WERI-Rb-1 (cell line): ENCODE data around the gene TKT.

Experiments used
- DNase-seq: peaks from one replicate; pipeline ENCODE4 v3.0.0-alpha.2; 2020
- H3K27ac ChIP-seq: fragments of 250-450 bp; sonication (Bioruptor Pico); 2 replicates; pipeline ENCODE4 v1.5.1; 2020; ENCODE audit warnings: mild to moderate bottlenecking, moderate library complexity
- H3K27me3 ChIP-seq: fragments of 250-450 bp; sonication (Bioruptor Pico); 2 replicates; pipeline ENCODE4 v1.5.1; 2021; ENCODE audit warnings: mild to moderate bottlenecking, low read depth, moderate library complexity; ENCODE audit not compliant: insufficient read depth, severe bottlenecking
- H3K36me3 ChIP-seq: fragments of 250-450 bp; sonication (Bioruptor Pico); 2 replicates; pipeline ENCODE4 v1.5.1; 2020; ENCODE audit warnings: mild to moderate bottlenecking, moderate library complexity
- H3K4me3 ChIP-seq: 2 replicates; pipeline ENCODE4 v1.5.1; 2011; ENCODE audit warnings: low read depth, mild to moderate bottlenecking, control low read depth, low read length
- H3K9me3 ChIP-seq: fragments of 250-450 bp; sonication (Bioruptor Pico); 2 replicates; pipeline ENCODE4 v1.5.1; 2021; ENCODE audit warnings: mild to moderate bottlenecking, moderate library complexity; ENCODE audit not compliant: severe bottlenecking
- CTCF ChIP-seq: IDR thresholded peaks from 2 replicates; pipeline ENCODE4 v1.5.1; 2011; ENCODE audit warnings: low read depth, mild to moderate bottlenecking, control low read depth, inconsistent platforms, low read length

The TKT gene

GRCh38 chr3:53264718-53265117 is 8.9 kb upstream of the TKT start:
- no peak for DNase-seq
- TF ChIP-seq CTCF = no peak
- Histone ChIP-seq H3K9me3 (no peaks in the 10 kb centered on the region), H3K27ac (no peak overlapping the region), H3K36me3 (no peaks in the 10 kb centered on the region), H3K27me3 (no peaks in the 10 kb centered on the region), H3K4me3 (no peak overlapping the region)

GRCh38 chr3:53263907-53264306 is 8.1 kb upstream of the TKT start:
- Histone ChIP-seq H3K27me3 (no peaks in the 10 kb centered on the region), H3K36me3 (no peaks in the 10 kb centered on the region), H3K4me3 (no peak overlapping the region), H3K9me3 (no peaks in the 10 kb centered on the region), H3K27ac (no peak overlapping the region)
- TF ChIP-seq CTCF = no peak
- no peak for DNase-seq

GRCh38 chr3:53261712-53262111 is 5.9 kb upstream of the TKT start:
- Histone ChIP-seq H3K36me3 (no peaks in the 10 kb centered on the region), H3K9me3 (no peaks in the 10 kb centered on the region), H3K4me3 (no peak overlapping the region), H3K27ac (no peak overlapping the region), H3K27me3 (no peaks in the 10 kb centered on the region)
- DNase-seq = no peak
- no peak for TF ChIP-seq CTCF

- Histone ChIP-seq H3K4me3 (no peak overlapping the region), H3K27ac (no peak overlapping the region), H3K9me3 (peaks cover 2% of the 10 kb centered on the region), H3K36me3 (peaks cover 1% of the 10 kb centered on the region; the same call in 1 of the 2 replicates), H3K27me3 (no peaks in the 10 kb centered on the region)
- no peak for DNase-seq
- TF ChIP-seq CTCF = no peak
These were observed 4.5 kb upstream of the TKT start for GRCh38 chr3:53260286-53260785.

- H3K27ac ChIP-seq = no peak overlapping the region
These were observed 3.8 kb upstream of the TKT start for GRCh38 chr3:53259427-53260259.

More at GRCh38 chr3:53259427-53260259, 3.8 kb upstream of the TKT start:
- Histone ChIP-seq H3K27me3 (no peaks in the 10 kb centered on the region), H3K9me3 (peaks cover 3% of the 10 kb centered on the region), H3K36me3 (peaks cover 6% of the 10 kb centered on the region; the same call in 1 of the 2 replicates), H3K4me3 (no peak overlapping the region)
- no peak for TF ChIP-seq CTCF
- no peak for DNase-seq
